ENCODE data around the gene CST7. TPM values are rescaled to one million over a fixed set of nuclear protein-coding genes. Genes with fewer than 3 reads are reported as not detected.

Gene CST7
- total RNA-seq, 1 experiment from 2014 or later, result not detected

- Mint-ChIP-seq H3K27ac (peak overlapping the region in 1 of 3 experiments; percentile 44; a peak in 1 of 7 replicates), H3K4me1 (no peaks in the 10 kb centered on the region), H3K36me3 (ENCODE audit: insufficient read depth in 1 of 3, low read depth in 3 of 3) (peaks cover 34 to 80% (median 58%) of the 10 kb centered on the region in 3 experiments; a peak in 6 of 7 replicates), H3K27me3 (ENCODE audit: low read depth) (no peaks in the 10 kb centered on the region), H3K4me3 (no peak overlapping the region), H3K9me3 (no peaks in the 10 kb centered on the region)
- no peak overlapping the region for H3K27ac ChIP-seq (ENCODE audit: insufficient read length, low read depth, low read length)
- H3K4me2 ChIP-seq (ENCODE audit: insufficient read depth, insufficient read length, low read length), result no peak overlapping the region
- H2BK15ac ChIP-seq (ENCODE audit: low read depth, low read length), result no peak overlapping the region
- H2BK120ac ChIP-seq (ENCODE audit: low read depth, low read length, poor library complexity, severe bottlenecking), result no peak overlapping the region
- no peak overlapping the region for H3K9ac ChIP-seq (ENCODE audit: extremely low read depth, insufficient read length, low read length)
- H3K4me1 ChIP-seq (ENCODE audit: insufficient read depth, low read length), result no peaks in the 10 kb centered on the region
- no peak overlapping the region for H2AFZ ChIP-seq (ENCODE audit: low read length)
- no peaks in the 10 kb centered on the region for H4K20me1 ChIP-seq (ENCODE audit: control insufficient read depth, insufficient read depth, insufficient read length)
- H3K4ac ChIP-seq (ENCODE audit: low read depth, low read length), result no peak overlapping the region
- H2BK12ac ChIP-seq (ENCODE audit: insufficient read length, low read depth, low read length), result no peak overlapping the region
- no peak overlapping the region for H4K5ac ChIP-seq (ENCODE audit: insufficient read length, low read depth, low read length)
- H2BK5ac ChIP-seq (ENCODE audit: insufficient read length, low read length), result no peak overlapping the region
- WGBS (ENCODE audit: extremely low coverage, insufficient read length, low lambda C conversion rate), result no CpG with 5 or more reads among the region's 15 CpGs
- H3T11ph ChIP-seq (ENCODE audit: low read length), result no peak overlapping the region
- no peak overlapping the region for H4K8ac ChIP-seq (replicated peaks; ENCODE audit: insufficient read length, low read depth, low read length)
- H3K14ac ChIP-seq (ENCODE audit: insufficient read depth, low read length), result no peak overlapping the region
- no peaks in the 10 kb centered on the region for H3K9me3 ChIP-seq (ENCODE audit: control insufficient read depth, low read depth, low read length)
- peak; percentile 6 for DNase-seq
- H3K79me2 ChIP-seq (ENCODE audit: insufficient read depth, low read length), result no peaks in the 10 kb centered on the region
- no peak for TF ChIP-seq CTCF (conservative IDR thresholded peaks at IDR 0.05)
- H2AK5ac ChIP-seq (ENCODE audit: insufficient read length, low read length), result no peak overlapping the region
- H3K27me3 ChIP-seq (ENCODE audit: insufficient read depth, low read length), result no peaks in the 10 kb centered on the region
- no peak overlapping the region for H3K23ac ChIP-seq (ENCODE audit: insufficient read length, low read depth, low read length)
- H3K23me2 ChIP-seq (ENCODE audit: insufficient read length, low read depth, low read length, poor library complexity, severe bottlenecking), result no peaks in the 10 kb centered on the region
- H3K18ac ChIP-seq (ENCODE audit: insufficient read length, low read depth, low read length), result no peak overlapping the region
- no peak overlapping the region for H4K91ac ChIP-seq (ENCODE audit: insufficient read length, low read depth, low read length)
- H3K79me1 ChIP-seq (ENCODE audit: insufficient read depth, low read depth, low read length, poor library complexity, severe bottlenecking), result no peaks in the 10 kb centered on the region
- H2BK20ac ChIP-seq (ENCODE audit: low read depth, low read length, poor library complexity, severe bottlenecking), result no peak overlapping the region
- no peak overlapping the region for H3K56ac ChIP-seq (ENCODE audit: insufficient read length, low read depth, low read length)
Measured at GRCh38 chr20:24966317-24967012, 17.4 kb downstream of the CST7 start.
